Placental pericyte (primary cell): Measurements from ENCODE around the gene KANSL1. TPM values are rescaled to one million over a fixed set of nuclear protein-coding genes. Genes with fewer than 3 reads are reported as not detected.

Source experiments
- small RNA-seq: library from RNA; depleted of rRNA; stranded (forward); fragments of <200 nt; gene quantifications from one replicate; pipeline ENCODE3, GENCODE V24; 2012; ENCODE audit warnings: low replicate concordance
- total RNA-seq: library from RNA; depleted of rRNA; stranded (reverse); fragments of >200 nt; gene quantifications from 2 replicates; pipeline ENCODE4 v1.2.3, GENCODE V29; 2012

KANSL1 gene, protein sequence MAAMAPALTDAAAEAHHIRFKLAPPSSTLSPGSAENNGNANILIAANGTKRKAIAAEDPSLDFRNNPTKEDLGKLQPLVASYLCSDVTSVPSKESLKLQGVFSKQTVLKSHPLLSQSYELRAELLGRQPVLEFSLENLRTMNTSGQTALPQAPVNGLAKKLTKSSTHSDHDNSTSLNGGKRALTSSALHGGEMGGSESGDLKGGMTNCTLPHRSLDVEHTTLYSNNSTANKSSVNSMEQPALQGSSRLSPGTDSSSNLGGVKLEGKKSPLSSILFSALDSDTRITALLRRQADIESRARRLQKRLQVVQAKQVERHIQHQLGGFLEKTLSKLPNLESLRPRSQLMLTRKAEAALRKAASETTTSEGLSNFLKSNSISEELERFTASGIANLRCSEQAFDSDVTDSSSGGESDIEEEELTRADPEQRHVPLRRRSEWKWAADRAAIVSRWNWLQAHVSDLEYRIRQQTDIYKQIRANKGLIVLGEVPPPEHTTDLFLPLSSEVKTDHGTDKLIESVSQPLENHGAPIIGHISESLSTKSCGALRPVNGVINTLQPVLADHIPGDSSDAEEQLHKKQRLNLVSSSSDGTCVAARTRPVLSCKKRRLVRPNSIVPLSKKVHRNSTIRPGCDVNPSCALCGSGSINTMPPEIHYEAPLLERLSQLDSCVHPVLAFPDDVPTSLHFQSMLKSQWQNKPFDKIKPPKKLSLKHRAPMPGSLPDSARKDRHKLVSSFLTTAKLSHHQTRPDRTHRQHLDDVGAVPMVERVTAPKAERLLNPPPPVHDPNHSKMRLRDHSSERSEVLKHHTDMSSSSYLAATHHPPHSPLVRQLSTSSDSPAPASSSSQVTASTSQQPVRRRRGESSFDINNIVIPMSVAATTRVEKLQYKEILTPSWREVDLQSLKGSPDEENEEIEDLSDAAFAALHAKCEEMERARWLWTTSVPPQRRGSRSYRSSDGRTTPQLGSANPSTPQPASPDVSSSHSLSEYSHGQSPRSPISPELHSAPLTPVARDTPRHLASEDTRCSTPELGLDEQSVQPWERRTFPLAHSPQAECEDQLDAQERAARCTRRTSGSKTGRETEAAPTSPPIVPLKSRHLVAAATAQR (N-terminal part only)
- total RNA-seq: 114 and 149 TPM in 2 replicates

DNA sequence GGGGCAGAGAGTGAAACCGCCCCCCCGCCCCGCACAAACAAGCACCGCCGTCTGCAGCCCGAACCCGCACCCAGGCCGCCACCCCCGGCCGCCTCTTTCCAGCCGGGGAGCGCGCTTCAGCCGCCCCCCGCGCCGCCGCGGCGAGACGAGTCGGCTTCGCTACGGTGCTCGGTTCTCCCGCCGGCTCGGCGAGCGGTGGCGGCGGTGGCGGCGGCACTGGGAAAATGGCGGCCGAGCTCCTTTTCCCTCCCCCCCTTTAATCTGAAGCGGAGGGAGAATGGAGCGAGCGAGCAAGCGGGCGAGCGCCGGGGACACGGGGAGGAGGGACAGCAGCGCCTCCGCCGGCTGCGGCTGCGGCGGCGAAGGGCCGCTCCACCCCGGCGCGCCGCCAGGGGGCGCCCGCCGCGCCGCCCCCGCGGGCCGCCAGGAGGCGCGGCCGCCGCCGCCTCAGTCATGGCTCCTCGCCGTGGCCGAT, at the start of gene KANSL1:
TSS of gene KANSL1 (minus strand) at position 279 of the 475 bp plus-strand sequence. CDS start 21,286 bp downstream, outside the sequence.

DNA sequence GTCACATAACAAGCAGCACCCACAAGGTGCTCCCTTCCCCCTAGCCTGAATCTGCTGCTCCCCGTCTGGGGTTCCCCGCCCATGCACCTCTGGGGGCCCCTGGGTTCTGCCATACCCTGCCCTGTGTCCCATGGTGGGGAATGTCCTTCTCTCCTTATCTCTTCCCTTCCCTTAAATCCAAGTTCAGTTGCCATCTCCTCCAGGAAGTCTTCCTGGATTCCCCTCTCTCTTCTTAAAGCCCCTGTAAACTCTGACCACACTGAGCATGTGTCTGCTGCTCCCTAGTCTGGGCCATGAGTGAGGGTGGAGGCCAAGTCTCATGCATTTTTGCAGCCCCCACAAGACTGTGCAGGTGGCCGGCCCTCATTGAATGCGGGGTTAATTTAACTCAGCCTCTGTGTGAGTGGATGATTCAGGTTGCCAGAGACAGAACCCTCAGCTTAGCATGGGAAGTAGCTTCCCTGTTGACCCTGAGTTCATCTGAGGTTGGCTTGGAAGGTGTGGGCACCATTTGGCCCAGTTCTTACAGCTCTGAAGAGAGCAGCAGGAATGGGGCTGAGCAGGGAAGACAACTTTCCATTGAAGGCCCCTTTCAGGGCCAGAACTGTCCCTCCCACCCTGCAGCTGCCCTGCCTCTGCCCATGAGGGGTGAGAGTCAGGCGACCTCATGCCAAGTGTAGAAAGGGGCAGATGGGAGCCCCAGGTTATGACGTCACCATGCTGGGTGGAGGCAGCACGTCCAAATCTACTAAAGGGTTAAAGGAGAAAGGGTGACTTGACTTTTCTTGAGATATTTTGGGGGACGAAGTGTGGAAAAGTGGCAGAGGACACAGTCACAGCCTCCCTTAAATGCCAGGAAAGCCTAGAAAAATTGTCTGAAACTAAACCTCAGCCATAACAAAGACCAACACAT, 194.0 kb downstream of the KANSL1 start, which contains the start of gene STH:
TSS of gene STH (plus strand) at position 264 of the 913 bp plus-strand sequence. CDS start at position 294, 30 bp downstream.

Small RNA genes lying within 50 kb of the gene (small RNA-seq; reads per million reads assigned to genes)
- not detected for gene RF00019

Other genes starting within 250 kb of the KANSL1 start
- gene STH, start 194.2 kb downstream of the KANSL1 start, total RNA-seq: not detected in 2 replicates
- 4.0 and 4.2 TPM in 2 replicates for gene LRRC37A, start 101.7 kb upstream of the KANSL1 start, total RNA-seq
- 3.3 and 4.4 TPM in 2 replicates for gene ARL17B, start 168.3 kb upstream of the KANSL1 start, total RNA-seq